Testis (tissue), 3 donors: ENCODE results near the gene ASB12. TPM values are rescaled to one million over a fixed set of nuclear protein-coding genes. Genes with fewer than 3 reads are reported as not detected.

Experiments
- DNase-seq: peaks from one replicate; pipeline ENCODE4 v3.0.0-alpha.2; 2019
- H3K27ac ChIP-seq, 2 donors: fragments of 200-600 bp; sonication (generic); one replicate each; pipeline ENCODE4 v1.5.1; 2019
- H3K27me3 ChIP-seq: fragments of 200-600 bp; sonication (generic); one replicate; pipeline ENCODE4 v1.5.1; 2019
- H3K36me3 ChIP-seq: fragments of 200-600 bp; sonication (generic); one replicate; pipeline ENCODE4 v1.5.1; 2017; ENCODE audit warnings: low read depth; ENCODE audit errors: missing control alignments
- H3K4me1 ChIP-seq: fragments of 200-600 bp; sonication (generic); one replicate; pipeline ENCODE4 v1.5.1; 2019
- H3K4me3 ChIP-seq, 2 donors: fragments of 200-600 bp; sonication (generic); one replicate each; pipeline ENCODE4 v1.5.1; 2017 to 2019
- H3K9me3 ChIP-seq: fragments of 200-600 bp; sonication (generic); one replicate; pipeline ENCODE4 v1.5.1; 2017
- POLR2A ChIP-seq: fragments of 450-650 bp; IDR thresholded peaks from one replicate; pipeline ENCODE4 v1.6.1; 2017; ENCODE audit warnings: antibody characterized with exemption, mild to moderate bottlenecking, moderate library complexity
- WGBS, 2 donors: methylation state at CpG; one replicate each; pipeline ENCODE4 v1.1.5; 2018; 5-methylcytosine and 5-hydroxymethylcytosine counted together
- intact Hi-C: fragments of 100-400 bp; cut with DNase I; formaldehyde crosslinking; loops from one replicate; pipeline ENCODE4 v1.15.1; 2023; ENCODE audit warnings: low total_unique reads
- polyA plus RNA-seq: library from polyadenylated mRNA; stranded (reverse); fragments of 350-450 nt; fragmentation: Illumina TruSeq; extraction: RNeasy Lipid Tissue Mini Kit (QIAGEN cat#74804); gene quantifications from one replicate; pipeline ENCODE4 v1.2.3, GENCODE V29; 2014; ENCODE audit warnings: low read depth, low replicate concordance; ENCODE audit not compliant: insufficient read depth
- total RNA-seq, 2 donors: library from RNA; depleted of rRNA; stranded (reverse); fragments of >200 nt; gene quantifications; one replicate each; pipeline ENCODE4 v1.2.3, GENCODE V29; 2016
- TF ChIP-seq, protein P1 (sequence below), 3 experiments: fragments of 450-650 bp in 2 of 3; fragments of 200-600 bp in 1 of 3; sonication (generic) in 1 of 3; IDR thresholded peaks; one replicate each; pipeline ENCODE4 v1.5.1; 2016 to 2019; ENCODE audit warnings: antibody characterized with exemption in 3 of 3, mild to moderate bottlenecking in 2 of 3, moderate library complexity in 1 of 3

ASB12 gene
- total and polyA plus RNA-seq, 3 donors from 2014 or later: 0.31 to 0.67 (median 0.62) TPM

DNA sequence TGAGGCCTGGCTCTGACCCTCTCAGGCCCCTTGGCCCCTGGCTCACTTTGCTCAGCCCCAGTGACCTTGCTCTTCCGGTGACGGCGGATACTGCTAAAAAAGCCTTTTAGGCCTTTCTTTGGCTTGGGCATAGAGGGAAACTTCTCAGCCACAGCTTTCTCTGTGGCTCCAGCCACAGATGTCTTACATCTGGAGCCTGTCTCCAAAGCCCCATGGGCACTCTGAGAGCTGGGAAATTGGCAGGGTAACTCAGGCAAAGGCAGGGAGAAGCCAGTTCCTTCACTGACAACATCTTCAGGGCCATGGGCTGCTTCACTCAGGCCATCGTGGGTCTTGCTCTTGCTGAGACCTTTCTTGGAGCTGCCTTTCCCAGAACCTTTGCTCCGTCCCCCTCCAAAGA, 37.7 kb downstream of the ASB12 start:
- H3K36me3 ChIP-seq: no peaks in the 10 kb centered on the region
- no peak for TF ChIP-seq POLR2A
- TF ChIP-seq, protein P1, sequence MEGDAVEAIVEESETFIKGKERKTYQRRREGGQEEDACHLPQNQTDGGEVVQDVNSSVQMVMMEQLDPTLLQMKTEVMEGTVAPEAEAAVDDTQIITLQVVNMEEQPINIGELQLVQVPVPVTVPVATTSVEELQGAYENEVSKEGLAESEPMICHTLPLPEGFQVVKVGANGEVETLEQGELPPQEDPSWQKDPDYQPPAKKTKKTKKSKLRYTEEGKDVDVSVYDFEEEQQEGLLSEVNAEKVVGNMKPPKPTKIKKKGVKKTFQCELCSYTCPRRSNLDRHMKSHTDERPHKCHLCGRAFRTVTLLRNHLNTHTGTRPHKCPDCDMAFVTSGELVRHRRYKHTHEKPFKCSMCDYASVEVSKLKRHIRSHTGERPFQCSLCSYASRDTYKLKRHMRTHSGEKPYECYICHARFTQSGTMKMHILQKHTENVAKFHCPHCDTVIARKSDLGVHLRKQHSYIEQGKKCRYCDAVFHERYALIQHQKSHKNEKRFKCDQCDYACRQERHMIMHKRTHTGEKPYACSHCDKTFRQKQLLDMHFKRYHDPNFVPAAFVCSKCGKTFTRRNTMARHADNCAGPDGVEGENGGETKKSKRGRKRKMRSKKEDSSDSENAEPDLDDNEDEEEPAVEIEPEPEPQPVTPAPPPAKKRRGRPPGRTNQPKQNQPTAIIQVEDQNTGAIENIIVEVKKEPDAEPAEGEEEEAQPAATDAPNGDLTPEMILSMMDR (IDR thresholded peaks at IDR 0.05): no peak
- no peaks in the 10 kb centered on the region for H3K9me3 ChIP-seq
- no peak overlapping the region for H3K4me3 ChIP-seq
- no peaks in the 10 kb centered on the region for H3K27me3 ChIP-seq
- DNase-seq: no peak
- H3K4me1 ChIP-seq: no peaks in the 10 kb centered on the region
- H3K27ac ChIP-seq: no peak overlapping the region
- intact Hi-C loops: no loop called here
- WGBS, 2 donors: 66% methylated on average over 5 of the region's 5 CpGs; no CpG with 5 or more reads in 1 of the 2 donors

DNA sequence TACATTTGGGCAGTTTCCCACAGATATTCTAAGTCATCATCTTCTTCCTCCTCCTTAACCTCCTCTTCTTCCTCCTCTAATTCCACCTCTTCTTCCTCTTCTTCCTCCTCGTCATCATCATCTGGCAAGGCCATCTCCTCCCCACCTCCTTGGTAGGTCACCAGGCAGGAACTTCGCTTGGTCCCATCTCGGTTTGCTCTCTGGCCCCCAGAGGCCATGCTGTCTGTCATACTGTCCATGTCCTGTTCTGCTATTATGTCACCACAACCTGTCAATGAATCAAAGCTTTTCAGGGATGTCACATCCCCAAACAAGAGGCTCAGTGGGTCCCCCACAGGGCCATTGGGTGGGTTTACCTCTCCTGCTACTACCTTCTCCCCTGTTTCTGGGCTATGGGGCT, 38.4 kb downstream of the ASB12 start:
- WGBS, 2 donors: 94 to 100% methylated on average over 3 of the region's 3 CpGs
- H3K9me3 ChIP-seq: no peaks in the 10 kb centered on the region
- H3K36me3 ChIP-seq: no peaks in the 10 kb centered on the region
- H3K4me1 ChIP-seq: no peaks in the 10 kb centered on the region
- no peaks in the 10 kb centered on the region for H3K27me3 ChIP-seq
- no peak for DNase-seq
- no peak overlapping the region for H3K4me3 ChIP-seq
- intact Hi-C loops: no loop called here
- TF ChIP-seq POLR2A: no peak
- TF ChIP-seq, protein P1 (IDR thresholded peaks at IDR 0.05): no peak
- no peak overlapping the region for H3K27ac ChIP-seq

DNA sequence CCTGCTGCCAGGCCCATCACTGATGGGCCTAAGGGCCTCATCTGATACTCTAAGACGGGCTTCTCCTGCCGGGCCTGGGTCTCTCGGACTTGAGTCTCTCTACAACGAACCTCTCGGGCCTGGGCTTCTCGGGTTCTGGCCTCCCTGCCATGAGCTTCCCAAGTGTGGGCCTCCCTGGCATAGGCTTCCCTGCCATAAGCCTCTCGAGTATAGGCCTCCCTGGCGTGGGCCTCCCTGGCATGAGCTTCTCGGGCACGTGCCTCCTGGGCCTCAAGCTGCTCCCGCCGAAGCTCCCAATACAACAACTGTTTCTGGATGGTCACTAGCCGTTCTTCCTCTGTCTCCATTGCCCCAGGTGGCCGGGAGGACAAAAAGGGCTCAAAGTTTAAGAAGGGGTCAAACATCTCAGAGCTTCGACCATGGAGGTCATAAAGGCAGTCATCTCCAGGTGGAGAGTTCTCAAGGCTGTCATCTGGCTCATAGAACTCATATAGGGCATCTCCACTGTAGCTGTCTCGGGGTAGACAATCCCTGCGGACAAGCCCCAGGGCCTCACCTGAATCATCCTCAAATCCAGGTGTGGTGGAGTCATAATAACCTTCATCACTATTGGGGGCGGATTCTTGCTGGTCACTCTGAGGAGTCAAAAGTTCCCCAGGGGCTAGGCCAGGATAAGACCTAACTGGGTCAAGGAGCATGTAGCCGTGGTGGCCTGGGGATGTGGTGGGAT, 39.0 kb downstream of the ASB12 start:
- Histone ChIP-seq H3K27ac (no peak overlapping the region), H3K9me3 (no peaks in the 10 kb centered on the region), H3K27me3 (no peaks in the 10 kb centered on the region), H3K4me3 (no peak overlapping the region), H3K4me1 (no peaks in the 10 kb centered on the region), H3K36me3 (no peaks in the 10 kb centered on the region)
- intact Hi-C loops: no loop called here
- TF ChIP-seq POLR2A: no peak
- TF ChIP-seq, protein P1 (IDR thresholded peaks at IDR 0.05): no peak
- no peak for DNase-seq
- 88 to 99% methylated on average over 10 to 16 of the region's 19 CpGs for whole genome bisulfite sequencing, 2 donors

DNA sequence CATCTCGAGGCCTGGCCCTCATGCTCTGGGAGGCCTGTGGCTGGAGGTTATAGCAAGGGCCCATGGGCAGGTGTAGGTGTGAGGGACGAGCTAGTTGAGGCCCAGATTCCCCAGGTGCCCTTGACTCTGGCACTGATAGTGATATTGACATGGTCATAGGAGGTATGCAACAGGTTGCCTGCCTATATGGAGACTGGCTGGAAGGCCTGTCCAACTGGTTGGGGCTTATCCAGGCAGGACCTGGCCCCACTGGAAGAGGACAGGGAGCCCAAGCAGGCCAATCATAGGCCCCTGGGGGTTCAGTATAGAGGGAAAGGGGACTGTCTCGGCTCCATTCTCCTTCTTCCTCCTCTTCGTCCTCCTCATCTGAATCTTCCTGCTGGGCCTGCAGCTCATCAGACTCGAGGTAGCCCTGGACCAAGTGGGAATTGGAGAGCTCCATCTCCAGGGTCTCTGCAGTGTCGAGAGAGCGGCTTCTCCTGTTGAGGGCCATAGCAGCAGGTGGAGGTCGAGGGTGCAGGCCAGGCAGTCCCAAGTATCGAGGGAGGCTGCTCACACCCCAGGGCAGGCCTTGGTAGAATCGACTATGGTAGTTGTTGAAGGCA, 40.2 kb downstream of the ASB12 start:
- TF ChIP-seq, protein P1 (IDR thresholded peaks at IDR 0.05): no peak
- TF ChIP-seq POLR2A: no peak
- no peaks in the 10 kb centered on the region for H3K27me3 ChIP-seq
- no peak overlapping the region for H3K27ac ChIP-seq
- WGBS, 2 donors: 70 to 95% methylated on average over 2 to 8 of the region's 10 CpGs
- DNase-seq: no peak
- H3K9me3 ChIP-seq: no peaks in the 10 kb centered on the region
- no peaks in the 10 kb centered on the region for H3K36me3 ChIP-seq
- intact Hi-C loops: no loop called here
- no peak overlapping the region for H3K4me3 ChIP-seq
- no peaks in the 10 kb centered on the region for H3K4me1 ChIP-seq
